Measurements from ENCODE around the gene MIPEP.

The MIPEP gene

GRCh38 chr13:23848646-23849141, 40.5 kb downstream of the MIPEP start:
- no peak for DNase-seq

- DNase-seq: no peak
These were observed 41.2 kb downstream of the MIPEP start for GRCh38 chr13:23848019-23848418.

- no peak for DNase-seq
These were observed 41.7 kb downstream of the MIPEP start for GRCh38 chr13:23847497-23847896.

GRCh38 chr13:23845105-23845725, 44.0 kb downstream of the MIPEP start:
- no peak for DNase-seq

- no peak for DNase-seq
These were observed 45.1 kb downstream of the MIPEP start for GRCh38 chr13:23844132-23844531.

GRCh38 chr13:23843436-23843835, 45.8 kb downstream of the MIPEP start:
- no peak for DNase-seq

GRCh38 chr13:23842406-23842805, 46.8 kb downstream of the MIPEP start:
- no peak for DNase-seq

- no peak for DNase-seq
These were observed 55.2 kb downstream of the MIPEP start for GRCh38 chr13:23833733-23834611.

GRCh38 chr13:23828866-23829265, 60.3 kb downstream of the MIPEP start:
- DNase-seq: no peak

- no peak for DNase-seq
These were observed 61.1 kb downstream of the MIPEP start for GRCh38 chr13:23828086-23828485.

GRCh38 chr13:23825179-23825578, 64.0 kb downstream of the MIPEP start:
- no peak for DNase-seq

GRCh38 chr13:23824371-23824770, 64.8 kb downstream of the MIPEP start:
- no peak for DNase-seq

GRCh38 chr13:23822252-23822824, 66.9 kb downstream of the MIPEP start:
- no peak for DNase-seq

GRCh38 chr13:23820530-23820929, 68.7 kb downstream of the MIPEP start:
- no peak for DNase-seq

- DNase-seq: no peak
These were observed 71.4 kb downstream of the MIPEP start for GRCh38 chr13:23817830-23818229.

- DNase-seq: no peak
These were observed 72.1 kb downstream of the MIPEP start for GRCh38 chr13:23817136-23817535.

GRCh38 chr13:23813635-23814034, 75.6 kb downstream of the MIPEP start:
- DNase-seq: no peak

- no peak for DNase-seq
These were observed 77.7 kb downstream of the MIPEP start for GRCh38 chr13:23811366-23812062.

- DNase-seq: no peak
These were observed 78.4 kb downstream of the MIPEP start for GRCh38 chr13:23810685-23811240.

- no peak for DNase-seq
These were observed 80.4 kb downstream of the MIPEP start for GRCh38 chr13:23808803-23809202.

- DNase-seq: no peak
These were observed 82.2 kb downstream of the MIPEP start for GRCh38 chr13:23806874-23807526.

- DNase-seq: no peak
These were observed 83.4 kb downstream of the MIPEP start for GRCh38 chr13:23805821-23806220.

Measured in NCI-H1092 treated with DMSO at 0.1 percent for 48 hours (cell line).